Fibroblast of lung (primary cell): ENCODE measurements around the gene PHACTR2. TPM values are rescaled to one million over a fixed set of nuclear protein-coding genes. Genes with fewer than 3 reads are reported as not detected.

Source experiments
- DNase-seq, 2 donors: peaks; one replicate each; pipeline versions ENCODE4 v3.0.0 to v3.0.0-alpha.2; 2010; ENCODE audit warnings: low read depth in 2 of 2
- H2AFZ ChIP-seq: 2 replicates; pipeline ENCODE4 v1.5.1; 2012; ENCODE audit warnings: low read length, control low read depth, inconsistent platforms
- H3K27ac ChIP-seq: 2 replicates; pipeline ENCODE4 v1.5.1; 2011; ENCODE audit warnings: low read length, control low read depth; ENCODE audit not compliant: insufficient read depth
- H3K27me3 ChIP-seq: 2 replicates; pipeline ENCODE4 v1.5.1; 2011; ENCODE audit warnings: mild to moderate bottlenecking, low read length; ENCODE audit not compliant: control insufficient read depth, insufficient read depth
- H3K36me3 ChIP-seq: 2 replicates; pipeline ENCODE4 v1.5.1; 2011; ENCODE audit warnings: low read length; ENCODE audit not compliant: control insufficient read depth, insufficient read depth
- H3K4me1 ChIP-seq: 2 replicates; pipeline ENCODE4 v1.5.1; 2011; ENCODE audit warnings: low read length; ENCODE audit not compliant: control insufficient read depth, insufficient read depth; ENCODE audit errors: extremely low read depth
- H3K4me2 ChIP-seq: 2 replicates; pipeline ENCODE4 v1.5.1; 2011; ENCODE audit warnings: low read length, control low read depth; ENCODE audit not compliant: insufficient read depth; ENCODE audit errors: extremely low read depth
- H3K4me3 ChIP-seq, 4 experiments: fragments of 200-600 bp in 1 of 4; sonication (generic) in 1 of 4; replicated peaks in 1 of 4; 2 replicates each; pipeline ENCODE4 v1.5.1; 2011 to 2016; ENCODE audit warnings: low read length in 4 of 4, low read depth in 3 of 4, mild to moderate bottlenecking in 3 of 4, control low read depth in 2 of 4, inconsistent platforms in 1 of 4, mixed read lengths in 1 of 4; ENCODE audit not compliant: insufficient read depth in 1 of 4; ENCODE audit errors: control extremely low read depth in 1 of 4
- H3K79me2 ChIP-seq: 2 replicates; pipeline ENCODE4 v1.5.1; 2012; ENCODE audit warnings: mild to moderate bottlenecking, low read length, inconsistent platforms; ENCODE audit not compliant: control insufficient read depth, insufficient read depth
- H3K9ac ChIP-seq: 2 replicates; pipeline ENCODE4 v1.5.1; 2011; ENCODE audit warnings: mild to moderate bottlenecking, low read length, control low read depth; ENCODE audit not compliant: insufficient read depth
- H3K9me3 ChIP-seq: 2 replicates; pipeline ENCODE4 v1.5.1; 2012; ENCODE audit warnings: low read depth, low read length; ENCODE audit not compliant: control insufficient read depth, insufficient read depth
- H4K20me1 ChIP-seq: 2 replicates; pipeline ENCODE4 v1.5.1; 2011; ENCODE audit warnings: low read length; ENCODE audit not compliant: control insufficient read depth, insufficient read depth; ENCODE audit errors: extremely low read depth
- CTCF ChIP-seq, 2 donors: IDR thresholded peaks in 1 of 2; conservative IDR thresholded peaks in 1 of 2; 1 replicate in 1 of 2; 2 replicates in 1 of 2; pipeline ENCODE4 v1.5.1; 2011 to 2012; ENCODE audit warnings: low read length in 2 of 2, control low read depth in 1 of 2, inconsistent platforms in 1 of 2, low read depth in 1 of 2, mild to moderate bottlenecking in 1 of 2
- EZH2 ChIP-seq: IDR thresholded peaks from 2 replicates; pipeline ENCODE4 v1.5.1; 2012; ENCODE audit warnings: low read length, control low read depth, mild to moderate bottlenecking; ENCODE audit errors: missing control alignments
- polyA plus RNA-seq, 2 donors: library from polyadenylated mRNA; depleted of rRNA in 1 of 2; stranded (reverse) in 1 of 2; unstranded in 1 of 2; fragments of >200 nt; gene quantifications; 2 replicates each; pipeline ENCODE4 v1.2.1, GENCODE V29; 2011 to 2012; ENCODE audit warnings: missing spikeins in 1 of 2
- total RNA-seq: library from RNA; depleted of rRNA; stranded (reverse); fragments of >200 nt; gene quantifications from 2 replicates; pipeline ENCODE4 v1.2.1, GENCODE V29; 2014

The PHACTR2 gene
- total and polyA plus RNA-seq, 2 donors (not counting 1 experiment from before 2014, with no cell fraction given), result 40.1 to 55.0 TPM

DNA sequence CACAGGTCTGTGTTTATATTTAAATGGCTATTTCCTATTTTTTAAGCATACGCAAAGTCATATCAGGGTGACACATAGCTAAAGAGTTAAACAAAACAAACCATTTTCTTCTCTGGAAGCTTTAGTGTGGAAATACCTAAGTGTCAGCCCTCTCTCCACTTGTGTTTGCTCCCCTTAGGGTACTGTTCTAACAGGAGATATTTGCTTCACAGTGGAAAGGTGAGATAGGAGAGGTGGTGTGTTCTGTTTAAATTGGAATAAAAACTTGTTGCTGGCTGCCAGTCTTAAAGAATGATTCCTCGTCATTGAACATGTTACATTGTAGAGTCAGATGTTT, 18.9 kb downstream of the PHACTR2 start:
- Histone ChIP-seq H3K79me2 (peaks cover 12% of the 10 kb centered on the region), H3K36me3 (no peaks in the 10 kb centered on the region), H4K20me1 (no peaks in the 10 kb centered on the region), H3K27ac (no peak overlapping the region), H3K9me3 (no peaks in the 10 kb centered on the region), H3K9ac (no peak overlapping the region), H2AFZ (no peak overlapping the region), H3K4me1 (peaks cover 16% of the 10 kb centered on the region), H3K4me2 (peak overlapping the region; percentile 27), H3K27me3 (no peaks in the 10 kb centered on the region), H3K4me3 (no peak overlapping the region)
- no peak for TF ChIP-seq EZH2
- no peak for TF ChIP-seq CTCF (conservative IDR thresholded peaks at IDR 0.05 in 1 of 2, IDR thresholded peaks at IDR 0.05 in 1 of 2; ENCODE audit: low read depth in 1 of 2, low read length in 2 of 2)
- peak in 1 of 2 donors; percentile 23 for DNase-seq

DNA sequence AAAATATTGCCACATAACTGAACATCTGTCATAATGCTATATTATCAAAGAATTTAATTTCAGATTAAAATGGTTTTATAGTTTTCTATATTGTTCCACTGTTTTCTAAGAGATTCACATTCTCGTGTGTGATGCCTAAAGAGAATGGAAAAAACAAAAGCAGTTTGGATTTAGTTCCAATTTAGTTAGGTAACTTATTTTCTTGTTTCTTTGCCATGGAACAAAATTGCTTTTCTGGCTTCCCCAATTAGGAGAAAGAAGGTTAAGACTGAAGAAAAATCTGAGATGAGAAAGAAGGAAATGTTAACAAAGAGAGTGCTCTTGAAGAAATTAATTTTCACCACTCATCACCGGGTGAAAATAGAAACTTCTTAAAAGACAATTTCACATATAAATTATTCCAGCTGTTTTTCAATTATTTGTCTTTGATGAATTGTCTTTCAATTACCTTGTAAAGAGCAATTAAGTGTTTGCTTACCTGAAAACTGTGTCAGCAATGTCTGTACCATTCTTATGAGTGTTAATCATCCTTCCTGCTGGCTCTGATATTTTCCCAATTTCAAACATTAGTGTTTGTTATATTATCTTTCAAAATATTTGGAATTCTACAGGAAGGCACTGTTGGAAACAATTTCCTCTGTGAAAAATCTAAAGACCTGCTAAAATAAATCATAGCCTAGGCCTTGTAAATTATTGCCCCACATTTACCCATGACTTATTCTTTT, 19.5 kb downstream of the PHACTR2 start:
- no peak overlapping the region for H3K4me3 ChIP-seq
- no peaks in the 10 kb centered on the region for H4K20me1 ChIP-seq
- peaks cover 10% of the 10 kb centered on the region for H3K79me2 ChIP-seq
- no peaks in the 10 kb centered on the region for H3K9me3 ChIP-seq
- no peak overlapping the region for H2AFZ ChIP-seq
- H3K4me2 ChIP-seq, result no peak overlapping the region
- no peaks in the 10 kb centered on the region for H3K36me3 ChIP-seq
- no peak overlapping the region for H3K9ac ChIP-seq
- no peaks in the 10 kb centered on the region for H3K27me3 ChIP-seq
- DNase-seq, result no peak
- H3K4me1 ChIP-seq, result peaks cover 11% of the 10 kb centered on the region
- H3K27ac ChIP-seq, result no peak overlapping the region
- TF ChIP-seq EZH2 (no peak), CTCF (conservative IDR thresholded peaks at IDR 0.05 in 1 of 2, IDR thresholded peaks at IDR 0.05 in 1 of 2; ENCODE audit: low read depth in 1 of 2, low read length in 2 of 2) (no peak)

GRCh38 chr6:143698329-143698728, 20.6 kb downstream of the PHACTR2 start:
- no peaks in the 10 kb centered on the region for H3K36me3 ChIP-seq
- H3K27me3 ChIP-seq, result no peaks in the 10 kb centered on the region
- DNase-seq, result no peak
- H3K4me3 ChIP-seq, result no peak overlapping the region
- H3K9ac ChIP-seq, result no peak overlapping the region
- TF ChIP-seq EZH2 (no peak), CTCF (conservative IDR thresholded peaks at IDR 0.05 in 1 of 2, IDR thresholded peaks at IDR 0.05 in 1 of 2; ENCODE audit: low read depth in 1 of 2, low read length in 2 of 2) (no peak)
- H3K4me2 ChIP-seq, result no peak overlapping the region
- no peak overlapping the region for H3K27ac ChIP-seq
- no peaks in the 10 kb centered on the region for H3K9me3 ChIP-seq
- peaks cover 10% of the 10 kb centered on the region for H3K4me1 ChIP-seq
- H3K79me2 ChIP-seq, result peaks cover 8% of the 10 kb centered on the region
- H4K20me1 ChIP-seq, result no peaks in the 10 kb centered on the region
- H2AFZ ChIP-seq, result no peak overlapping the region
